CD4-positive, alpha-beta T cell (primary cell): Measurements from ENCODE around the gene IL20RA. TPM values are rescaled to one million over a fixed set of nuclear protein-coding genes. Genes with fewer than 3 reads are reported as not detected.

Source experiments
- ATAC-seq: fragments of 200-7000 bp; cut with Tn5 transposase; one replicate; pipeline ENCODE4 v1.10.0; 2022; ENCODE audit warnings: mild to moderate bottlenecking; ENCODE audit not compliant: poor library complexity
- CTCF ChIA-PET: fragments of 350-600 bp; sonication (Branson Sonifier 250); formaldehyde crosslinking; loops from one replicate; lab custom pipeline; 2021; ENCODE audit warnings: antibody characterized with exemption, inconsistent platforms; lab: Charles Lee
- POLR2A ChIA-PET: fragments of 350-600 bp; sonication (Branson Sonifier 250); formaldehyde crosslinking; loops from one replicate; lab custom pipeline; 2021; ENCODE audit warnings: antibody characterized with exemption, inconsistent platforms; lab: Charles Lee
- DNase-seq, 14 experiments: peaks; one replicate each; pipeline ENCODE4 v3.0.0-alpha.2; 2013 to 2020; ENCODE audit warnings: mixed read lengths in 2 of 14
- H3K27ac ChIP-seq, 2 donors: one replicate each; pipeline versions ENCODE4 v1.5.1 to v1.7.0; 2013; ENCODE audit warnings: low read length in 2 of 2, low read depth in 1 of 2, mild to moderate bottlenecking in 1 of 2
- H3K27me3 ChIP-seq, 2 experiments: 1 replicate in 1 of 2; 2 replicates in 1 of 2; pipeline versions ENCODE4 v1.6.1 to v1.7.0; 2013; ENCODE audit warnings: low read length in 2 of 2, control low read depth in 1 of 2, mild to moderate bottlenecking in 1 of 2, moderate library complexity in 1 of 2; ENCODE audit not compliant: insufficient read depth in 2 of 2, control insufficient read depth in 1 of 2
- H3K36me3 ChIP-seq: one replicate; pipeline ENCODE4 v1.6.1; 2013; ENCODE audit warnings: low read length, control low read depth; ENCODE audit not compliant: insufficient read depth
- H3K4me1 ChIP-seq: one replicate; pipeline ENCODE4 v1.6.1; 2013; ENCODE audit warnings: low read length, control low read depth; ENCODE audit not compliant: insufficient read depth
- H3K4me3 ChIP-seq: one replicate; pipeline ENCODE4 v1.5.1; 2013; ENCODE audit warnings: mild to moderate bottlenecking, low read length, moderate library complexity
- H3K9me3 ChIP-seq, 2 experiments: 1 replicate in 1 of 2; 2 replicates in 1 of 2; pipeline versions ENCODE4 v1.6.1 to v1.7.0; 2013; ENCODE audit warnings: low read length in 2 of 2, mild to moderate bottlenecking in 2 of 2, control low read depth in 1 of 2, moderate library complexity in 1 of 2; ENCODE audit not compliant: control insufficient read depth in 1 of 2, insufficient read depth in 1 of 2
- H3K27ac Mint-ChIP-seq: one replicate; pipeline ENCODE4 v1.8.0; 2020; ENCODE audit warnings: mixed read lengths
- H3K27me3 Mint-ChIP-seq: one replicate; pipeline ENCODE4 v1.8.0; 2021; ENCODE audit warnings: mixed read lengths
- H3K36me3 Mint-ChIP-seq: one replicate; pipeline ENCODE4 v1.8.0; 2021; ENCODE audit warnings: low read depth, mixed read lengths
- H3K4me1 Mint-ChIP-seq: one replicate; pipeline ENCODE4 v1.8.0; 2021; ENCODE audit warnings: low read depth, mixed read lengths
- H3K4me3 Mint-ChIP-seq: one replicate; pipeline ENCODE4 v1.8.0; 2020; ENCODE audit warnings: mild to moderate bottlenecking, mixed read lengths
- H3K9me3 Mint-ChIP-seq: one replicate; pipeline ENCODE4 v1.8.0; 2020; ENCODE audit warnings: mixed read lengths
- CTCF ChIP-seq: fragments of 200-600 bp; IDR thresholded peaks from one replicate; pipeline ENCODE4 v1.8.0; 2022; ENCODE audit warnings: antibody characterized with exemption, mild to moderate bottlenecking
- intact Hi-C, 2 experiments: fragments of 100-400 bp; cut with DNase I in 1 of 2; cut with micrococcal nuclease in 1 of 2; formaldehyde crosslinking; loops; one replicate each; pipeline versions ENCODE4 v1.15.1 to v1.9.0; 2023 to 2025; cut with DNase I, micrococcal nuclease
- total RNA-seq, 174 experiments: library from RNA in 2 of 174; stranded (reverse) in 2 of 174; gene quantifications; one replicate each; pipeline ENCODE4 v1.2.3 and lab custom pipeline; 2021 to 2026

The IL20RA gene
- total RNA-seq, 2 experiments from 2014 or later = not detected

GRCh38 chr6:136980070-136980469 is 64.7 kb downstream of the IL20RA start:
- intact Hi-C loops = no loop called here
- ATAC-seq (no peak), DNase-seq (no peak)
- ChIA-PET POLR2A (no interaction called here), CTCF (no interaction called here)
- TF ChIP-seq CTCF = no peak
- H3K36me3 Mint-ChIP-seq = no peaks in the 10 kb centered on the region
- Histone ChIP-seq H3K27ac (no peak overlapping the region), H3K9me3 (no peaks in the 10 kb centered on the region), H3K4me3 (no peak overlapping the region), H3K36me3 (no peaks in the 10 kb centered on the region), H3K4me1 (no peaks in the 10 kb centered on the region), H3K27me3 (peaks cover 10 to 17% of the 10 kb centered on the region in 2 experiments)
- H3K27me3 Mint-ChIP-seq = peaks cover 49% of the 10 kb centered on the region
- no peaks in the 10 kb centered on the region for H3K9me3 Mint-ChIP-seq
- no peak overlapping the region for H3K27ac Mint-ChIP-seq
- no peaks in the 10 kb centered on the region for H3K4me1 Mint-ChIP-seq
- no peak overlapping the region for H3K4me3 Mint-ChIP-seq

- POLR2A ChIA-PET = no interaction called here
- CTCF ChIA-PET = no interaction called here
- no peaks in the 10 kb centered on the region for H3K4me1 ChIP-seq
- no peaks in the 10 kb centered on the region for H3K36me3 ChIP-seq
- no peak overlapping the region for H3K4me3 ChIP-seq
- H3K4me1 Mint-ChIP-seq = no peaks in the 10 kb centered on the region
- H3K36me3 Mint-ChIP-seq = no peaks in the 10 kb centered on the region
- no peaks in the 10 kb centered on the region for H3K9me3 ChIP-seq
- ATAC-seq = no peak
- TF ChIP-seq CTCF = no peak
- no peak overlapping the region for H3K27ac ChIP-seq
- no peak for DNase-seq
- no peaks in the 10 kb centered on the region for H3K9me3 Mint-ChIP-seq
- no peak overlapping the region for H3K4me3 Mint-ChIP-seq
- H3K27ac Mint-ChIP-seq = no peak overlapping the region
- intact Hi-C loops = no loop called here
- H3K27me3 Mint-ChIP-seq = peaks cover 45% of the 10 kb centered on the region
- H3K27me3 ChIP-seq = peaks cover 10 to 17% of the 10 kb centered on the region in 2 experiments
Measured at GRCh38 chr6:136979206-136979605, 65.6 kb downstream of the IL20RA start.

- TF ChIP-seq CTCF = no peak
- Histone ChIP-seq H3K9me3 (no peaks in the 10 kb centered on the region), H3K36me3 (no peaks in the 10 kb centered on the region), H3K4me3 (no peak overlapping the region), H3K27ac (no peak overlapping the region), H3K27me3 (peaks cover 12 to 21% of the 10 kb centered on the region in 2 experiments), H3K4me1 (no peaks in the 10 kb centered on the region)
- ChIA-PET POLR2A (no interaction called here), CTCF (no interaction called here)
- H3K4me3 Mint-ChIP-seq = no peak overlapping the region
- H3K36me3 Mint-ChIP-seq = no peaks in the 10 kb centered on the region
- DNase-seq (no peak), ATAC-seq (no peak)
- peaks cover 31% of the 10 kb centered on the region for H3K27me3 Mint-ChIP-seq
- intact Hi-C loops = no loop called here
- H3K27ac Mint-ChIP-seq = no peak overlapping the region
- no peaks in the 10 kb centered on the region for H3K9me3 Mint-ChIP-seq
- H3K4me1 Mint-ChIP-seq = no peaks in the 10 kb centered on the region
Measured at GRCh38 chr6:136977075-136977474, 67.7 kb downstream of the IL20RA start.
